ENCODE measurements around the gene FRS2. TPM values are rescaled to one million over a fixed set of nuclear protein-coding genes. Genes with fewer than 3 reads are reported as not detected.

The FRS2 gene
- total and polyA plus RNA-seq, 2 donors (not counting 1 experiment from before 2014, with no cell fraction given): 11.3 to 33.7 TPM

GRCh38 chr12:69556383-69556782 is 86.2 kb downstream of the FRS2 start:
- H3K27me3 Mint-ChIP-seq: no peaks in the 10 kb centered on the region
- Histone ChIP-seq H3K27me3 (replicated peaks in 1 of 4; ENCODE audit: control extremely low read depth in 1 of 4, control insufficient read depth in 3 of 4, insufficient read depth in 4 of 4, low read length in 3 of 4) (no peaks in the 10 kb centered on the region), H3K36me3 (replicated peaks in 1 of 2; ENCODE audit: control extremely low read depth in 1 of 2, control insufficient read depth in 1 of 2, extremely low read depth in 1 of 2, insufficient read depth in 2 of 2, low read length in 1 of 2) (peaks cover 0 to 6% of the 10 kb centered on the region in 2 experiments), H3K9me3 (ENCODE audit: control extremely low read depth in 1 of 3, control insufficient read depth in 2 of 3, insufficient read depth in 1 of 3, low read length in 2 of 3) (no peaks in the 10 kb centered on the region), H3K79me2 (ENCODE audit: control insufficient read depth, insufficient read depth, low read length) (peaks cover 4% of the 10 kb centered on the region), H2AFZ (ENCODE audit: insufficient read depth, low read depth, low read length, poor library complexity, severe bottlenecking) (no peak overlapping the region), H4K20me1 (ENCODE audit: control insufficient read depth, insufficient read depth, low read length, poor library complexity, severe bottlenecking) (no peaks in the 10 kb centered on the region), H3K9ac (ENCODE audit: low read length) (no peak overlapping the region), H3K4me1 (ENCODE audit: control insufficient read depth in 2 of 2, insufficient read depth in 2 of 2, low read length in 2 of 2) (no peaks in the 10 kb centered on the region), H3K4me3 (ENCODE audit: control extremely low read depth in 1 of 5, extremely low read depth in 1 of 5, insufficient read depth in 1 of 5, low read depth in 2 of 5, low read length in 4 of 5) (no peak overlapping the region), H3K27ac (ENCODE audit: low read length in 2 of 2) (no peak overlapping the region), H3K4me2 (replicated peaks; ENCODE audit: low read depth, low read length, poor library complexity, severe bottlenecking) (no peak overlapping the region)
- peaks cover 2% of the 10 kb centered on the region for H3K4me1 Mint-ChIP-seq
- intact Hi-C loops (cut with micrococcal nuclease): no loop called here
- H3K27ac Mint-ChIP-seq: no peak overlapping the region
- TF ChIP-seq CTCF (IDR thresholded peaks at IDR 0.05) (no peak), EZH2 (IDR thresholded peaks at IDR 0.05; ENCODE audit: borderline replicate concordance, insufficient read depth, low read depth, low read length, poor library complexity, severe bottlenecking) (no peak)
- H3K4me3 Mint-ChIP-seq: no peak overlapping the region
- POLR2A ChIA-PET: no interaction called here
- ATAC-seq (ENCODE audit: low read depth) (no peak), DNase-seq (no peak)
- CTCF ChIA-PET: interaction anchor here (1.8 kb wide), 1 partner anchor 14 kb away, joined by 3 read pairs; no protein-coding TSS in a partner anchor
- no peaks in the 10 kb centered on the region for H3K9me3 Mint-ChIP-seq (ENCODE audit: insufficient read depth)
- WGBS (ENCODE audit: insufficient coverage): 100% methylated on average over 2 of the region's 9 CpGs

GRCh38 chr12:69563166-69563762 is 93.1 kb downstream of the FRS2 start:
- WGBS (ENCODE audit: insufficient coverage): 96% methylated on average over 2 of the region's 2 CpGs
- DNase-seq (no peak), ATAC-seq (ENCODE audit: low read depth) (no peak)
- no peaks in the 10 kb centered on the region for H3K4me1 Mint-ChIP-seq
- Histone ChIP-seq H3K36me3 (replicated peaks in 1 of 2; ENCODE audit: control extremely low read depth in 1 of 2, control insufficient read depth in 1 of 2, extremely low read depth in 1 of 2, insufficient read depth in 2 of 2, low read length in 1 of 2) (peaks cover 4 to 16% of the 10 kb centered on the region in 2 experiments), H3K4me1 (ENCODE audit: control insufficient read depth in 2 of 2, insufficient read depth in 2 of 2, low read length in 2 of 2) (no peaks in the 10 kb centered on the region), H3K4me2 (replicated peaks; ENCODE audit: low read depth, low read length, poor library complexity, severe bottlenecking) (no peak overlapping the region), H3K27ac (ENCODE audit: low read length in 2 of 2) (no peak overlapping the region), H3K27me3 (replicated peaks in 1 of 4; ENCODE audit: control extremely low read depth in 1 of 4, control insufficient read depth in 3 of 4, insufficient read depth in 4 of 4, low read length in 3 of 4) (no peaks in the 10 kb centered on the region), H2AFZ (ENCODE audit: insufficient read depth, low read depth, low read length, poor library complexity, severe bottlenecking) (no peak overlapping the region), H3K79me2 (ENCODE audit: control insufficient read depth, insufficient read depth, low read length) (no peaks in the 10 kb centered on the region), H3K9ac (ENCODE audit: low read length) (no peak overlapping the region), H3K4me3 (ENCODE audit: control extremely low read depth in 1 of 5, extremely low read depth in 1 of 5, insufficient read depth in 1 of 5, low read depth in 2 of 5, low read length in 4 of 5) (no peak overlapping the region), H3K9me3 (ENCODE audit: control extremely low read depth in 1 of 3, control insufficient read depth in 2 of 3, insufficient read depth in 1 of 3, low read length in 2 of 3) (no peaks in the 10 kb centered on the region), H4K20me1 (ENCODE audit: control insufficient read depth, insufficient read depth, low read length, poor library complexity, severe bottlenecking) (no peaks in the 10 kb centered on the region)
- H3K27me3 Mint-ChIP-seq: no peaks in the 10 kb centered on the region
- CTCF ChIA-PET: interaction anchor here (1.3 to 1.9 kb wide), 2 partner anchors 8 to 271 kb away, joined by 3 to 6 read pairs; no protein-coding TSS in a partner anchor
- H3K27ac Mint-ChIP-seq: no peak overlapping the region
- H3K9me3 Mint-ChIP-seq (ENCODE audit: insufficient read depth): no peaks in the 10 kb centered on the region
- intact Hi-C loops (cut with micrococcal nuclease): no loop called here
- POLR2A ChIA-PET: no interaction called here
- no peak overlapping the region for H3K4me3 Mint-ChIP-seq
- no peak for TF ChIP-seq CTCF (IDR thresholded peaks at IDR 0.05)
- no peak for TF ChIP-seq EZH2 (IDR thresholded peaks at IDR 0.05; ENCODE audit: borderline replicate concordance, insufficient read depth, low read depth, low read length, poor library complexity, severe bottlenecking)
